ENCODE data around the gene CEP41.

The CEP41 gene

DNA sequence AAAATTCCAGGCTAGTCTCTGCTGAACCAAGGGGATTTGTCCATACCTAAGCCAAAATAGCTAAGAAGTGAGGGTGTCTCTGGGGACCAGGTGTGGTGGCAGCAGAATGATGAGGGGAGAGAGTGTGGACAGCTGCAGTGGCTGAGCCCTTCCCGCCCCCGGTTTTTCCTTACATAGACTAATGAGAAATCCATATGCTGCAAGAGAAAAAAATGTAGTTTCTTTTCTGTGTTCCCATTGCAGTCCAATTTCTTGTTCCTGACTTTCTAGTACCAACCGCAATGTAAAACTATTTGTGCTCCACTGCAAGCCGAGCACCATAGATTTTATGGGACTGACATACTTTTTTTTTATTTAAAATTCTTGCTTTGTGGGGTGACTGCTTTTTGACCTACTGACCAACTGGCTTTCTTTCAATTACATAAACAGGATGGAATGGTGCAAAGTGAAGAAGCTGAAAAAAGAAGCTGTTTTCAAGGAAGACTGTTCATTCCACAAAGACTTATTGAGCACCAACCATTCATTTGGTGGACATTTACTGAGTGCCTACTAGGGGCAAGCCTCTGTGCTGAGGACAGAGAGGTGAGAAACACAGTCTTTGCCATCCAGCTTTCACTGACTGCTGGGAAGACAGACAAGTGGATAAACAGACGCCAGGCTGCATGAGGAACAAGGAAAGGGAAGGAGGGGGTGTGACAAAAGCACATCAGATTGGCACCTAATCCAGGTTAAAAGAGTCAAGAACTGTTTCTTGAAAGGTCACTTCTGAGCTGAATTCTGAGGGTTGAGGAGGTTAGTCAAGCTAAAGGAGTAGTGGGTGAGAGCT lies 9.8 kb downstream of the CEP41 start:
- no peak overlapping the region for H2AFZ ChIP-seq (ENCODE audit: low read length)
- no peaks in the 10 kb centered on the region for H3K9me2 ChIP-seq (replicated peaks; ENCODE audit: insufficient read depth, low read length)
- no peaks in the 10 kb centered on the region for H4K20me1 ChIP-seq (ENCODE audit: insufficient read depth, low read length)
- no peak overlapping the region for H3K27ac ChIP-seq (ENCODE audit: low read length)
- H3K4me2 ChIP-seq (ENCODE audit: low read depth, low read length) = no peak overlapping the region
- no peaks in the 10 kb centered on the region for H3K36me3 ChIP-seq (replicated peaks; ENCODE audit: insufficient read depth, low read length)
- no peaks in the 10 kb centered on the region for H3K79me2 ChIP-seq (ENCODE audit: low read length)
- no peaks in the 10 kb centered on the region for H3K27me3 ChIP-seq (replicated peaks; ENCODE audit: insufficient read depth, low read length)
- H3K9me3 ChIP-seq (replicated peaks; ENCODE audit: insufficient read depth, low read length) = no peaks in the 10 kb centered on the region
- no peak overlapping the region for H3K4me3 ChIP-seq (ENCODE audit: low read length)
- H3K9ac ChIP-seq (ENCODE audit: low read length) = no peak overlapping the region
- DNase-seq = no peak
- H3K4me1 ChIP-seq (ENCODE audit: low read length) = no peaks in the 10 kb centered on the region
- H3F3A ChIP-seq (ENCODE audit: insufficient read depth, low read length) = no peaks in the 10 kb centered on the region
- no peak for TF ChIP-seq EZH2phosphoT487 (IDR thresholded peaks at IDR 0.05; ENCODE audit: low read length)
- TF ChIP-seq, protein P1, sequence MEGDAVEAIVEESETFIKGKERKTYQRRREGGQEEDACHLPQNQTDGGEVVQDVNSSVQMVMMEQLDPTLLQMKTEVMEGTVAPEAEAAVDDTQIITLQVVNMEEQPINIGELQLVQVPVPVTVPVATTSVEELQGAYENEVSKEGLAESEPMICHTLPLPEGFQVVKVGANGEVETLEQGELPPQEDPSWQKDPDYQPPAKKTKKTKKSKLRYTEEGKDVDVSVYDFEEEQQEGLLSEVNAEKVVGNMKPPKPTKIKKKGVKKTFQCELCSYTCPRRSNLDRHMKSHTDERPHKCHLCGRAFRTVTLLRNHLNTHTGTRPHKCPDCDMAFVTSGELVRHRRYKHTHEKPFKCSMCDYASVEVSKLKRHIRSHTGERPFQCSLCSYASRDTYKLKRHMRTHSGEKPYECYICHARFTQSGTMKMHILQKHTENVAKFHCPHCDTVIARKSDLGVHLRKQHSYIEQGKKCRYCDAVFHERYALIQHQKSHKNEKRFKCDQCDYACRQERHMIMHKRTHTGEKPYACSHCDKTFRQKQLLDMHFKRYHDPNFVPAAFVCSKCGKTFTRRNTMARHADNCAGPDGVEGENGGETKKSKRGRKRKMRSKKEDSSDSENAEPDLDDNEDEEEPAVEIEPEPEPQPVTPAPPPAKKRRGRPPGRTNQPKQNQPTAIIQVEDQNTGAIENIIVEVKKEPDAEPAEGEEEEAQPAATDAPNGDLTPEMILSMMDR (IDR thresholded peaks at IDR 0.05; ENCODE audit: low read length) = no peak
- TF ChIP-seq EZH2 (optimal IDR thresholded peaks at IDR 0.05; ENCODE audit: low read depth, low read length) = no peak

DNA sequence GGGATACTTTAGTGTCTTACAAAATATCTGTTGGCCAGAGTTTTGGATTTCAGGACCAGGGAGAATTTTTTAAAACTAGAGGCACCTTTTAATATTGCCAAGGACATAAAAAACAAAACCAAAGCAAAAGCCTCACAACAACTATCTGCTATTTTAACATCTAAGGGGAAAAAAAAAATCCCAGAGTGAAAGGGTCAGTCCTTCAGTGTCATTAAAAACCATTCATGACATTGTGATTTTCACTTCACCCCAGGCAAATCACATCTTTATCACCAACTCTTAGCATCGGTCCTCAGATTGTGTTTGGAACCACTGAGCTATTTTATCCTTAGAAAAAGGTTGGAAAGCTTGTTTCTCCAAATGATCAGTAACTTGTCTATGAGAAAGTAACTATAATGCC lies 10.7 kb downstream of the CEP41 start:
- Histone ChIP-seq H3K9me2 (replicated peaks; ENCODE audit: insufficient read depth, low read length) (no peaks in the 10 kb centered on the region), H3K36me3 (replicated peaks; ENCODE audit: insufficient read depth, low read length) (no peaks in the 10 kb centered on the region), H3F3A (ENCODE audit: insufficient read depth, low read length) (no peaks in the 10 kb centered on the region), H3K27ac (ENCODE audit: low read length) (no peak overlapping the region), H3K4me2 (ENCODE audit: low read depth, low read length) (no peak overlapping the region), H3K9ac (ENCODE audit: low read length) (no peak overlapping the region), H3K4me1 (ENCODE audit: low read length) (no peaks in the 10 kb centered on the region), H3K27me3 (replicated peaks; ENCODE audit: insufficient read depth, low read length) (no peaks in the 10 kb centered on the region), H3K9me3 (replicated peaks; ENCODE audit: insufficient read depth, low read length) (no peaks in the 10 kb centered on the region), H3K4me3 (ENCODE audit: low read length) (no peak overlapping the region), H3K79me2 (ENCODE audit: low read length) (no peaks in the 10 kb centered on the region), H4K20me1 (ENCODE audit: insufficient read depth, low read length) (no peaks in the 10 kb centered on the region), H2AFZ (ENCODE audit: low read length) (no peak overlapping the region)
- no peak for DNase-seq
- TF ChIP-seq, protein P1 (IDR thresholded peaks at IDR 0.05; ENCODE audit: low read length) = no peak

GRCh38 chr7:130429019-130429418 lies 11.8 kb downstream of the CEP41 start:
- H3F3A ChIP-seq (ENCODE audit: insufficient read depth, low read length) = no peaks in the 10 kb centered on the region
- H3K4me3 ChIP-seq (ENCODE audit: low read length) = no peak overlapping the region
- H4K20me1 ChIP-seq (ENCODE audit: insufficient read depth, low read length) = no peaks in the 10 kb centered on the region
- no peaks in the 10 kb centered on the region for H3K79me2 ChIP-seq (ENCODE audit: low read length)
- DNase-seq = no peak
- no peak overlapping the region for H3K4me2 ChIP-seq (ENCODE audit: low read depth, low read length)
- H3K27ac ChIP-seq (ENCODE audit: low read length) = no peak overlapping the region
- H3K4me1 ChIP-seq (ENCODE audit: low read length) = no peaks in the 10 kb centered on the region
- H3K9me2 ChIP-seq (replicated peaks; ENCODE audit: insufficient read depth, low read length) = no peaks in the 10 kb centered on the region
- TF ChIP-seq, protein P1 (IDR thresholded peaks at IDR 0.05; ENCODE audit: low read length) = no peak
- TF ChIP-seq EZH2phosphoT487 (IDR thresholded peaks at IDR 0.05; ENCODE audit: low read length) (no peak), EZH2 (optimal IDR thresholded peaks at IDR 0.05; ENCODE audit: low read depth, low read length) (no peak)
- no peaks in the 10 kb centered on the region for H3K36me3 ChIP-seq (replicated peaks; ENCODE audit: insufficient read depth, low read length)
- H3K27me3 ChIP-seq (replicated peaks; ENCODE audit: insufficient read depth, low read length) = no peaks in the 10 kb centered on the region
- no peak overlapping the region for H3K9ac ChIP-seq (ENCODE audit: low read length)
- no peaks in the 10 kb centered on the region for H3K9me3 ChIP-seq (replicated peaks; ENCODE audit: insufficient read depth, low read length)
- H2AFZ ChIP-seq (ENCODE audit: low read length) = no peak overlapping the region
